Spleen (tissue), 11 donors: ENCODE measurements around the gene CLEC16A. TPM values are rescaled to one million over a fixed set of nuclear protein-coding genes. Genes with fewer than 3 reads are reported as not detected.

Experiments used
- DNase-seq: peaks from one replicate; pipeline ENCODE4 v3.0.0-alpha.2; 2020
- H3K27ac ChIP-seq, 8 donors: fragments of 200-600 bp; sonication (generic) in 7 of 8; 1 replicate in 4 of 8; 2 replicates in 4 of 8; pipeline versions ENCODE4 v1.5.0 to v1.8.0; 2016 to 2021; ENCODE audit warnings: inconsistent platforms in 4 of 8, mild to moderate bottlenecking in 4 of 8, moderate library complexity in 1 of 8
- H3K27me3 ChIP-seq, 7 donors: fragments of 200-600 bp; sonication (generic) in 6 of 7; replicated peaks in 1 of 7; 1 replicate in 4 of 7; 2 replicates in 3 of 7; pipeline versions ENCODE4 v1.5.0 to v1.8.0; 2016 to 2021; ENCODE audit warnings: inconsistent platforms in 3 of 7, mild to moderate bottlenecking in 1 of 7
- H3K36me3 ChIP-seq, 6 donors: fragments of 200-600 bp; sonication (generic) in 5 of 6; 1 replicate in 4 of 6; 2 replicates in 2 of 6; pipeline versions ENCODE4 v1.5.0 to v1.8.0; 2016 to 2021; ENCODE audit warnings: inconsistent platforms in 2 of 6
- H3K4me1 ChIP-seq, 6 donors: fragments of 200-600 bp; sonication (generic) in 5 of 6; 1 replicate in 3 of 6; 2 replicates in 3 of 6; pipeline versions ENCODE4 v1.5.0 to v1.8.0; 2016 to 2021; ENCODE audit warnings: inconsistent platforms in 3 of 6
- H3K4me3 ChIP-seq, 8 donors: fragments of 200-600 bp; sonication (generic) in 7 of 8; 1 replicate in 4 of 8; 2 replicates in 4 of 8; pipeline versions ENCODE4 v1.5.0 to v1.8.0; 2016 to 2021; ENCODE audit warnings: inconsistent platforms in 4 of 8, mild to moderate bottlenecking in 4 of 8, moderate library complexity in 2 of 8
- H3K9me3 ChIP-seq, 8 donors: fragments of 200-600 bp; sonication (generic) in 7 of 8; 1 replicate in 4 of 8; 2 replicates in 4 of 8; pipeline versions ENCODE4 v1.5.0 to v1.8.0; 2016 to 2021; ENCODE audit warnings: inconsistent platforms in 4 of 8
- POLR2A ChIP-seq, 3 donors: fragments of 450-650 bp; IDR thresholded peaks; one replicate each; pipeline ENCODE4 v1.5.1; 2017; ENCODE audit warnings: antibody characterized with exemption in 3 of 3, mild to moderate bottlenecking in 1 of 3
- POLR2AphosphoS5 ChIP-seq, 3 donors: sonication (generic); formaldehyde crosslinking; IDR thresholded peaks; one replicate each; pipeline ENCODE4 v1.5.1; 2017; ENCODE audit warnings: antibody characterized with exemption in 3 of 3
- whole genome bisulfite sequencing, 5 donors: extraction: QIAGEN DNeasy Blood & Tissue Kit in 3 of 5; methylation state at CpG; one replicate each; pipeline versions ENCODE4 v1.1.5 to v1.1.7; 2013 to 2018; 5-methylcytosine and 5-hydroxymethylcytosine counted together
- intact Hi-C: fragments of 100-400 bp; cut with DNase I; formaldehyde crosslinking; loops from one replicate; pipeline ENCODE4 v1.15.0; 2023; ENCODE audit warnings: low total_unique reads
- polyA plus RNA-seq, 3 donors: library from polyadenylated mRNA; stranded (reverse); fragments of 200-250 nt; gene quantifications; one replicate each; pipeline ENCODE4 v1.2.1, GENCODE V29; 2013
- total RNA-seq, 7 donors: library from RNA; depleted of rRNA in 3 of 7; stranded (reverse); fragments of >200 nt in 3 of 7; fragmentation: NEBNext Ultra II Directional in 4 of 7; extraction: Animal tissue kit (Norgen Biotek cat#: 25700) in 4 of 7; gene quantifications; one replicate each; pipeline versions ENCODE4 v1.1.0 to v1.2.1, GENCODE V29; 2016 to 2021
- TF ChIP-seq, protein P1 (sequence below), 11 experiments: fragments of 200-600 bp in 7 of 11; fragments of 450-650 bp in 4 of 11; sonication (generic) in 4 of 11; IDR thresholded peaks in 8 of 11; conservative IDR thresholded peaks in 3 of 11; 1 replicate in 7 of 11; 2 replicates in 4 of 11; pipeline versions ENCODE4 v1.4.0 to v1.8.0; 2016 to 2021; ENCODE audit warnings: antibody characterized with exemption in 11 of 11, inconsistent platforms in 4 of 11, mild to moderate bottlenecking in 1 of 11
- donor health status: healthy with polysubstance abuse.
- donor health status: DM: no; HTN: no; CAD: no; lungs with moderate emphysema.
- donor health status: DM: no; HTN: no; CAD: no.
- donor health status: Bipolar disorder and iron deficiency.
- donor health status: healthy.
- donor health status: DM: no; HTN: no; CAD: no.
- donor health status: DM: yes; HTN: yes; CAD: no.

Gene CLEC16A
- total and polyA plus RNA-seq, 10 donors, result 7.3 to 54.6 (median 35.1) TPM

- peak; percentile 49 for DNase-seq
- Histone ChIP-seq H3K27me3 (no peaks in the 10 kb centered on the region), H3K4me1 (peaks cover 1 to 23% (median 10%) of the 10 kb centered on the region in 6 donors), H3K4me3 (no peak overlapping the region), H3K36me3 (peaks cover 0 to 26% (median 3%) of the 10 kb centered on the region in 6 donors), H3K27ac (no peak overlapping the region), H3K9me3 (no peaks in the 10 kb centered on the region)
- TF ChIP-seq POLR2AphosphoS5 (IDR thresholded peaks at IDR 0.05) (no peak), POLR2A (IDR thresholded peaks at IDR 0.05) (no peak)
- TF ChIP-seq, protein P1, sequence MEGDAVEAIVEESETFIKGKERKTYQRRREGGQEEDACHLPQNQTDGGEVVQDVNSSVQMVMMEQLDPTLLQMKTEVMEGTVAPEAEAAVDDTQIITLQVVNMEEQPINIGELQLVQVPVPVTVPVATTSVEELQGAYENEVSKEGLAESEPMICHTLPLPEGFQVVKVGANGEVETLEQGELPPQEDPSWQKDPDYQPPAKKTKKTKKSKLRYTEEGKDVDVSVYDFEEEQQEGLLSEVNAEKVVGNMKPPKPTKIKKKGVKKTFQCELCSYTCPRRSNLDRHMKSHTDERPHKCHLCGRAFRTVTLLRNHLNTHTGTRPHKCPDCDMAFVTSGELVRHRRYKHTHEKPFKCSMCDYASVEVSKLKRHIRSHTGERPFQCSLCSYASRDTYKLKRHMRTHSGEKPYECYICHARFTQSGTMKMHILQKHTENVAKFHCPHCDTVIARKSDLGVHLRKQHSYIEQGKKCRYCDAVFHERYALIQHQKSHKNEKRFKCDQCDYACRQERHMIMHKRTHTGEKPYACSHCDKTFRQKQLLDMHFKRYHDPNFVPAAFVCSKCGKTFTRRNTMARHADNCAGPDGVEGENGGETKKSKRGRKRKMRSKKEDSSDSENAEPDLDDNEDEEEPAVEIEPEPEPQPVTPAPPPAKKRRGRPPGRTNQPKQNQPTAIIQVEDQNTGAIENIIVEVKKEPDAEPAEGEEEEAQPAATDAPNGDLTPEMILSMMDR (IDR thresholded peaks at IDR 0.05 in 8 of 11, conservative IDR thresholded peaks at IDR 0.05 in 3 of 11), result no peak
- WGBS, 5 donors, result 93 to 95% (median 94%) methylated on average over 12 of the region's 12 CpGs
- intact Hi-C loops, result no loop called here
Observed at GRCh38 chr16:11151885-11152629, 207.7 kb downstream of the CLEC16A start.

DNA sequence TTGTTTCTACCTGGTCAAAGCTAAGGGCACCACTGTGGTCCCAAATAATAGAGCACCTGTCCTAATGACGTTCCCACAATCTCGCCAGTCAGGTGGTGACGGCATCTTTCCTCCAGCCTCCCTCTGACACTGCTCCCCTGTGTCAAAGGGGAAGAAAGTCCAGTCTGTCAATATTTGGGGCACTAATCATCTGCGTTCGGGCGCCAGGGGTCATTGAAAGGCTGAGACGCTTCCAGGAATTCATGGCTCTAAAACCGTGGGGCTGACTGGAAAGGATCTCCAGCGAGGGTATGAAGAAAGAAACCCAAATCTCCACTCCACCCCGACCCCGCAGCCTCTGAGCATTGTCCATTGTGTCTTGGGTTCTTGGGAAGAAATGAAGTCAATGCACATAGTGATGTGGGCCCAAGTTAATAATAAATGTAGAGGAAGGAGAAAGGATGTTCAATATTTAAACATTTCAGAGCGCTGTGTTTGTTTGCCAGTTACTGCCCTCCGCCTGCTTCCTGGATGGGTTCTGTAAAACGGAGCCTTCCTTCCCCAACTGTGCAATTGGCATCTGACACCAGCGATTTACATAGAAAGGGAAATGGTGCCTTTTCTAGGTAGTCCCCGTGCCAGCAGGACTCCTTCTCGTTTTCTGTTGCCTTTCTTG is 208.4 kb downstream of the CLEC16A start:
- WGBS, 5 donors, result 49 to 62% (median 57%) methylated on average over 17 of the region's 17 CpGs
- Histone ChIP-seq H3K4me1 (peaks cover 4 to 30% (median 15%) of the 10 kb centered on the region in 6 donors), H3K36me3 (peaks cover 0 to 26% (median 3%) of the 10 kb centered on the region in 6 donors), H3K27me3 (no peaks in the 10 kb centered on the region), H3K27ac (no peak overlapping the region), H3K4me3 (no peak overlapping the region), H3K9me3 (no peaks in the 10 kb centered on the region)
- peak; percentile 20 for DNase-seq
- TF ChIP-seq POLR2AphosphoS5 (IDR thresholded peaks at IDR 0.05) (no peak), POLR2A (IDR thresholded peaks at IDR 0.05) (no peak)
- TF ChIP-seq, protein P1 (IDR thresholded peaks at IDR 0.05 in 8 of 11, conservative IDR thresholded peaks at IDR 0.05 in 3 of 11), result no peak
- intact Hi-C loops, result no loop called here

DNA sequence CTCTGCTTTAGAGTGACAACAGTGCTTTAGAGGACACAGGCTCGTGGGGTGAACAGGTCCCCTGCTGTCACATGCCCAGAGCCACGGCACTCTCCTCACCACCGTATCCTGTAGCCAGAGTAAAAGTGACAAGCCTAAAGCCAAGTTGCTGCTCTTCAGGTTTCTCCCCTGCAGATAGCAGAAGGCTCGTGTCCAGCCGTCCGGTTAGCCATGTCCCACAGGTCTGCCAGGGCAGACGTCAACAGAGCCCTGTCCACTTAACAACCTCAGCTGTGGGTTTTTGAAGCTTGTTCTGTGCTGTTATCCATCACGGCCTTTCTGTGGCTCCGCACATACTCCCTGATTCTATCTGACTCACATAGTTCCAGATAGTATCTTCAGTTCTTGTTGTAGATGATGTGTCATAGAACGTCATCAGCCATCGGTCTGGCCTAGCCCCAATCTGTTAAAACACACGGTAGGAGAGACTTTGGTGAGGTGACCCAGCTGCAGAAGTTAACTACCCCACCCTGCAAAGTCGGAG is 211.0 kb downstream of the CLEC16A start:
- H3K9me3 ChIP-seq, result no peaks in the 10 kb centered on the region
- H3K4me3 ChIP-seq, result no peak overlapping the region
- DNase-seq, result peak; percentile 54
- no peak overlapping the region for H3K27ac ChIP-seq
- intact Hi-C loops, result no loop called here
- peaks cover 4 to 30% (median 15%) of the 10 kb centered on the region in 6 donors for H3K4me1 ChIP-seq
- 88 to 91% (median 90%) methylated on average over 13 of the region's 13 CpGs for WGBS, 5 donors
- peaks cover 0 to 9% (median 0%) of the 10 kb centered on the region in 6 donors for H3K36me3 ChIP-seq
- no peak for TF ChIP-seq POLR2A (IDR thresholded peaks at IDR 0.05)
- no peak for TF ChIP-seq POLR2AphosphoS5 (IDR thresholded peaks at IDR 0.05)
- TF ChIP-seq, protein P1 (IDR thresholded peaks at IDR 0.05 in 8 of 11, conservative IDR thresholded peaks at IDR 0.05 in 3 of 11), result no peak
- no peaks in the 10 kb centered on the region for H3K27me3 ChIP-seq

DNA sequence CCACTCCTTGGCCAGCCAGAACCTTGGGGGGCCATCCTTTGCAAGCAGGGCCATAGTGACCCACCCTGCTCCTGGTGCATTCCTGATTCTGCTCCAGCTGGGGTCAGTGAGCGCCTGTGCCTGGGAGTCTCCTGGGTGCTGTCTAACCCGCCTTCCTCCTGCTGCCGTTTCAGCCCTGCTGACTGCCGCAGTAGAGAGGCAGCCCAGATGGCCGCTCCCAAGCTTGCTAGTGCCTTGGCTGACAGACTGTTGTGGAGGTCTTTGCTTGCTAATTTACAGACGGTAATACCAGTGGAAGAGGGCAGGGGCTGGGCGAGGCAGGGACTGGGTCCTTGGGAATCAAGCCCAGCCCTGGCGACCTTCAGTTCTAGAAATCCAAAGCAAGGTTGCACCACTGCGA is 212.0 kb downstream of the CLEC16A start:
- no peak for TF ChIP-seq POLR2A (IDR thresholded peaks at IDR 0.05)
- peak in 1 of 3 donors; percentile 14 for TF ChIP-seq POLR2AphosphoS5 (IDR thresholded peaks at IDR 0.05)
- intact Hi-C loops, result no loop called here
- Histone ChIP-seq H3K36me3 (peaks cover 0 to 5% (median 0%) of the 10 kb centered on the region in 6 donors), H3K27ac (no peak overlapping the region), H3K4me1 (peaks cover 4 to 30% (median 15%) of the 10 kb centered on the region in 6 donors), H3K9me3 (no peaks in the 10 kb centered on the region), H3K27me3 (no peaks in the 10 kb centered on the region), H3K4me3 (no peak overlapping the region)
- DNase-seq, result peak; percentile 47
- 78 to 98% (median 85%) methylated on average over 9 of the region's 9 CpGs for WGBS, 5 donors
